CD1c-positive myeloid dendritic cell (primary cell): ENCODE measurements around the gene MADCAM1.
"Not testable (repeated sequence)": the region's sequence is repeated elsewhere in the genome, so short reads cannot be mapped to it uniquely, and the experiment has no call there.

Source experiments
- DNase-seq: peaks from one replicate; pipeline ENCODE4 v3.0.0-alpha.2; 2016; ENCODE audit errors: extremely low spot score

Gene MADCAM1

DNA sequence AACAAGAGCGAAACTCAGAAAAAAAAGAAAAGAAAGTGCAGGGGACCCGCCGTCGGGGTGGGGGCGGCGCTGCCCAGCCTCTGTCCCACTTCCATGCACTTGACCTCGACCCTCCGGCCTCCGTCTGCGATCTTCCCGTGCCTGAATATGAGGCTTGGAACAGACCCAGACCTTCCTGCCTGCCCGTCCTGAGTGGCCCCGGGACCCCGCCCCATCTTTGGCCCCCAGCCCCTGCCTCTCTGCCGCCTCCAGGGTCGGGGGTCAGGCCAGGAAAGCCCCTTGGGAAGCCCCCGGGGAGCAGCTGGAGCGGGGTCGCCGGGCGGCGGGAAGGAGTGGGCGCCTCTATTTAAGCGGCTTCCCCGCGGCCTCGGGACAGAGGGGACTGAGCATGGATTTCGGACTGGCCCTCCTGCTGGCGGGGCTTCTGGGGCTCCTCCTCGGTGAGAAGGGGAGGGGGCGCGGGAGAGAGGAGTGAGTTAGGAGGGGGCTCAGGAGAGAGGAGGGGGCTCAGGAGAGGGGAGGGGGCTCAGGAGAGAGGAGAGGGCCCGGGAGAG is at the start of gene MADCAM1:
Gene MADCAM1 (plus strand): TSS at position 375 of the 554 bp plus-strand sequence. CDS start 14 bp downstream, at position 389.
- no peak for DNase-seq

DNA sequence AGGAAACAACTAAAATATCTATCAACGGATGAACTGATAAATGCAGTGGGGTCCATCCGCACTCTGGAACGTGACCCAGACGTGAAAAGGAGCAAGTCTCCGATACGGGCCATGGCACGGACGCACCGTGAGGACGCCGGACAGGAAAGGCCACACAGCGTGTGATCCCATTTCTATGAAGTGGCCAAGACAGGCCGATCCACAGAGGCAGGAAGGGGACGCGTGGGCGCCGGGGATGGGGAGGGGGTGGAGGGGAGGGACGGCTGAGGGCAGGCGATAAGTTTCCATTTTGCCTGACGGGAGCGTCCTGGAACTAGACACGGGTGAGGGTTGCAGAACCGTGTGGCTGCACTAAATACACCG is 49.2 kb upstream of the MADCAM1 start:
- DNase-seq = no peak

DNA sequence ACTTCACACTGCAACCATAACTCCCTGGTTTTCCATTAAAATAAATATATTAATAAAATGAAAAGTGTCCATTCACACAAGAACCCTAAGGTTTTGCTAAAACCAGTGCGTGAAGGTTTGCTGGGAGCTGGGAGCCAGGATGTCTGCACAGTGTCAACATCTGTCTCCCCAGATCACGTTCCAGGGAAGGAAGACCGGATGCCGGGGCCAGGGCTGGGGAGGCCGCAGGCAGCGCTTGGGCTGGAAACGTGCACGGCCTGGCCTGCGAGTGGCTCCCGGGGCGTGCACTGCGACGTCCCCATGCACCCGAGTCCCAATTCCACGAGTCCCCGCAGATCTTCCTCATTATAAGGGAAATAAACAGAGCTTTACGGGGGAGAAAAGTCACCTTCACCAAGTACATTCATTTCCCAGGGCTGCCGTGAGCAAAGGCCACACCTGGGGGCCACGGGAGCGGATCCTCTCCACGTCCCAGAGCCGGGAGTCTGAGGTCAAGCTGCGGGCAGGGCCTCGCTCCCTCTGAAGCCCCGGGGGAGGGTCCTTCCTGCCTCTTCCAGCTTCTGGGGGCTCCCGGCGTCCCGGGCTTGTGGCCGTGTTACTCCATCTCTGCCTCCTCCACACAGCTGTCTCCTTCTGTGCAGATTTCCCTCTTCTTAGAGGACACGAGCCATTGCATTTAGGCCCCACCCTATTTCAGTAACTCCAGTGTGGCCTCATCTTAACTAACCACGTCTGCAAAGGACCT is 48.3 kb upstream of the MADCAM1 start:
- no peak for DNase-seq

DNA sequence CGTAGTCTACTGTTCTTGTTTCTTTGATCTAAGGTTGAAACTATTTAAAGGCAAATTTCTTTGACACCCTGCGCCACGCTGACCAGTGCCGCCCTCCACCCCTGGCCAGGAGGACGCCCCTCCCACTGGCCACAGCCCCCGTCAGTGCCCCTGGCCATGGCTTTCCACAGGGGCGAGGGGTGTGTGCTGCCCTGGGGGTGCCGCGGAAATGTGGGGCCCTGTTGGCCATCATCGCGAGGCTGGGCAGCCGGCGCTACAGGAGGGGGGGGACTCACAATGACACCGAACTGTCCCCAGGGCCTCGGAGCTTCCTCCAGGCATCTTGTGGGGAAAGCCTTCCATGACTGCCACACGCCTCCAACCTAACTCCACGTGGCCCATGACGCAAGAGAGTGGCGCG is 46.4 kb upstream of the MADCAM1 start:
- no peak for DNase-seq

DNA sequence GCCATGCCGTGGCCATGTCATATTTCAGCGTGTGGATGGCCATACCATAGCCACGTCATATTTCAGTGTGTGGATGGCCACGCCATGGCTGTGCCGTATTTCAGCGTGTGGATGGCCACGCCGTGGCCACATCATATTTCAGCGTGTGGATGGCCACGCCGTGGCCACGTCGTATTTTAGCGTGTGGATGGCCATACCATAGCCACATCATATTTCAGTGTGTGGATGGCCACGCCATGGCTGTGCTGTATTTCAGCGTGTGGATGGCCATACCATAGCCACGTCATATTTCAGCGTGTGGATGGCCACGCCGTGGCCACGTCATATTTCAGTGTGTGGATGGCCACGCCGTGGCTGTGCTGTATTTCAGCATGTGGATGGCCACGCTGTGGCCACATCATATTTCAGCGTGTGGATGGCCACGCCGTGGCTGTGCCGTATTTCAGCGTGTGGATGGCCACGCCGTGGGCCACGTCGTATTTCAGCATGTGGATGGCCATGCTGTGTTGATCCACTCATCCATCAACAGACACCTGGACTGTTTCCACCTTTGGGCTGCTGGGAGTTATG is 45.3 kb upstream of the MADCAM1 start:
- not testable (repeated sequence) for DNase-seq

DNA sequence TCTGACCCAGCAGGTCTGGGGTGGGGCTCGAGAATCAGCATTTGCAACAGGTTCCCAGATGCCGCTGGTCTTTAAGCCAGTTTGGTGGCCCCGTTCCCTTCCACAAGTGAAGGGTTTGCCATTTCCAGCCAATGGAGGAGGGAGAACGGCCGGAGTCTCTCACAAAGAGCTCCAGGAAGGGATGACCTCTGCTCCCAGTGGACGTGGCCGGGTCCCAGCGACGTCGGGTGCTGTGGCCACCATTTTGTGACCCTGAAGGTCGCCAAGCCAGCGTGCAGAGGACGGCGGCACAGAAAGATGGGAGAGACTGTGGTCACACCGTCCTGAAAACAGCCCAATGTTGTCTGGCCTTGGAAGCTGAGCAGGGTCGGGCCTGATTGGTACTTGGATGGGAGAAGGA is 43.5 kb upstream of the MADCAM1 start:
- DNase-seq = no peak

DNA sequence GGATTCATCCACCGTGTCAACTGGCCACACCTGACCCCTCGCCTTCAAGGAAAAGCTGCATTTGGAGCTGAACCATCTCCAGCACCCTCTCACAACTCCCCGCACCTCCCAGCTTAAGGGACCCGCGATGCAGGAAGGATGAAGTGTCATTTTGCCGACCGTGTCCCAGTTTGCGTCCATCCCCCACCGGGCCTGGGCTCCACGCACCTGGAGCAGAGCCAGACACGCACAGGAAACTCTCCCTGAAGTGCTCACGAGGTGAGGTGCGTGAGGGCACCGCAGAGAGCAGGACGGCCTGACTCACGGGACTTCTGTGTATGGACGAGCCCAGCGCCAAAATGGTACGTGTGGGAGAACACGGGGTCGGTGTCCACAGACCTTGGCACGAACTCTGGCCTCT is 42.7 kb upstream of the MADCAM1 start:
- no peak for DNase-seq

DNA sequence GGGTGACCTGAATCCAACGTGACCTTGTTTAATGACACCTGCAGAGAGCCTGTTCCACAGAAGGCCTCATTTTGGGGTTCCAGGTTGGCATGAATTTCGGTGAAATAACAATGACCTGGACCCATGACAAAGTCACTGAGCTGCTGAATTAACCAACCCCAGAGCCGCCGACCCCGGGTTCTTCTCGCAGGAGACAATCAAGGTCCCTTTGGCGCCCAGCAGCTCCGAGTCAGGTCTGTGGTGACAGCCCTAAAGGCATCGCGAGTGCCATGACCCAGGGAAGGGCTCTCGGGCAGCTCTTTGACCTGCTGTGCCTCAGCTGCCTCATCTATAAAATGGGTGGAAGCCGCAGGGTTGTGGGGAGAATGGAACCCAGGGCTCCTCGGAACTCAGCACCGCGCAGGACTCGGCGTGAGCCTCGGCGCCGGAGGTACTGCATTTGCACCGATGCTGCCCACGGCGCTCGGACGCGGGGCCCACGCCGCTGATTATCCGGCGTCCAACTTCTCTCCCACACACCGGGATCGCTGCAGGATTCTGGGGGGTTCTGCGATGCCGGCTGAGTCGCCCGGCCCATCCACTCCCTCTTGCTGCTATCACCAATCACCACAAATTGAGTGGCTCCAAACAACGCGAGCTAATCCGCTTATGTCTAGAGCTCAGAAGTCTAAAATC is 41.1 kb upstream of the MADCAM1 start:
- DNase-seq = no peak

DNA sequence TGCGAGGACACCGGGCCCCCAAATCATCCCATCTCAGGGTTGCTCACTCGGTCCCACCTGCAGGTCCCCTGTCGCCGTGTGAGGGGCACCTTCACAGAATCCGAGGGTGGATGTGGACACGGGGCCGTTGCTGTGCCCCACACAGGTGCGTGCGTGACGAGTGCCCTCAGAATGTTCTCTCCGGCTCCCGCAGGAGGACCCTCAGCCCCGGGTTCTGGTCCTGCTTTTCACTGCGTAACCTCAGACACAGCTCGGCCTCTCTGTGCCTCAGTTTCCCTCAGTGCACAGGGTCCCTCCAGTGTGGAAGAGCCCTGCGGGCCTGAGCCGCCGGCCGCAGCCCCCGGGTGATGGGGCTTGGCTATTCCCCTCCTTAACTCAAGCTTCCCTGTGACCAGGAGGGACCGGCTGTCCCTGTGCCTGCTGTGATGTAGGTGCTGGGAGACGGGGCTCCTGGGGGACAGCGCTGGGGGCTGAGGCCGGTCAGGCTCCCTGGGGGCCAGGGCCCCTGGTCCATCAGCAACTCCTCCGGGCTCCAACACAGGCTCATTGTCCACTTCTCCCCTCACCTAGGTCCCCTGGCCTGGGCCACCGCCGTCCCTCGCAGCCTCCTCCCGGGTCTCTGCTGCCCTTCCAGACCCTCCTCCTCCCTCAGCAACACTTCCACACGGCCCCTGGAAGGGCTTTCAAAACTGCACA is 40.3 kb upstream of the MADCAM1 start:
- no peak for DNase-seq

DNA sequence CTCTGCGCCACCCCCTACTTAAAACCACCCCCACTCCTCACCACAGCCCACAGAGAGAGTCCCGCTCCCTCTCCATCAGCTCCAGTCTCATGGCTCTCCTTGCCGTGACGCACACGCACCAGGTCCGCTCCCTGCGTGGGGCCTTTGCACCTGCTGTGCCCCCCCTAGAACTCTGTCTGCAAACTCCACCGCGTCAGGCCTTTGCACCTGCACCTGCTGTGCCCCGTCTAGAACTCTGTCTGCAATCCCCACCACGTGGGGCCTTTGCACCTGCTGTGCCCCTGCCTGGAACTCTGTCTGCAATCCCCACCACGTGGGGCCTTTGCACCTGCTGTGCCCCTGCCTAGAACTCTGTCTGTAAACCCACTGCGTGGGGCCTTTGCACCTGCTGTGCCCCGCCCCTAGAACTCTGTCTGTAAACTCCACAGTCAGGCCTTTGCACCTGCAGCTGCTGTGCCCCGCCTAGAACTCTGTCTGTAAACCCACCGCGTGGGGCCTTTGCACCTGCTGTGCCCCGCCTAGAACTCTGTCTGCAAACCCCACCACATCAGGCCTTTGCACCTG is 39.7 kb upstream of the MADCAM1 start:
- DNase-seq = no peak

DNA sequence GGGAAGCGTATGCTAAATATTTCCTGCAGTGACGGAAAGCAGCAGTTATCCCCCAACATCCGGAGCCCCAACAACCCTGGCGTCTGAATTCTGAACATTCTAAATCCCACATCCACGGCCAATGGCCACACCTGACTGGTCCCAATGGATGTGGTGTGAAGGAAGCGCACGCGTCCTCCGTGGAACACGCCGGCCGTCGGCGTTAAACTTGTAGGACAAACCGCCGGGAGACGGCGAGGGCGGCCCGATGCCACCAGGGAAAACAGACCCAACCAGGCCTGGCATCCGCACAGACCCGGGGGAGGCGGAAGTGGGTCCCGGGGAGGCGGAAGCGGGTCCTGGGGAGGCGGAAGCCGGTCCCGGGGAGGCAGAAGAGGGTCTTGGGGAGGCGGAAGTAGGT is 38.6 kb upstream of the MADCAM1 start:
- DNase-seq = no peak

DNA sequence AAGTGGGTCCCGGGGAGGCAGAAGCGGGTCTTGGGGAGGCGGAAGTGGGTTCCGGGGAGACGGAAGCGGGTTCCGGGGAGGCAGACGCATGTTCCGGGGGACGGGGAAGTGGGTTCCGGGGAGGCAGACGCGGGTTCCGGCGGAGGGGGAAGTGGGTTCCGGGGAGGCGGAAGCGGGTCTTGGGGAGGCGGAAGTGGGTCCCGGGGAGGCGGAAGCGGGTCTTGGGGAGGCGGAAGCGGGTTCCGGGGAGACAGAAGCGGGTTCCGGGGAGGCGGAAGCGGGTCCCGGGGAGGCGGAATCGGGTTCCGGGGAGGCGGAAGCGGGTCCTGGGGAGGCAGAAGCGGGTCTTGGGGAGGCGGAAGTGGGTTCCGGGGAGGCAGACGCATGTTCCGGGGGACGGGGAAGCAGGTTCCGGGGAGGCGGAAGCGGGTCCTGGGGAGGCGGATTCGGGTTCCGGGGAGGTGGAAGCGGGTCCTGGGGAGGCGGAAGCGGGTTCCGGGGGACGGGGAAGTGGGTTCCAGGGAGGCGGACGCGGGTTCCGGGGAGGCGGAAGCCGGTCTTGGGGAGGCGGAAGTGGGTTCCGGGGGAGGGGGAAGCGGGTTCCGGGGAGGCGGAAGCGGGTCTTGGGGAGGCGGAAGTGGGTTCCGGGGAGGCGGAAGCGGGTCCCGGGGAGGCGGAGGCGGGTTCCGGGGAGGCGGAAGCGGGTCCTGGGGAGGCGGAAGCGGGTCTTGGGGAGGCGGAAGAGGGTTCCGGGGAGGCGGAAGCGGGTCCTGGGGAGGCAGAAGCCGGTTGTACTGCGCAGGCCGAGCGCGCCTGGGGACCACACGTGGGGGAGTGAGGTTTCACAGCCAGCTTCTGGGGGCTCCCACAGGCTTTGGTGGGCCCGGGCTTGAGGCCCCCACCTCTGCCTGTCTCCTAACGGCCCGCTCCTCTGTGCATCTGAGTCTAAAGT is 37.9 kb upstream of the MADCAM1 start:
- no peak for DNase-seq

DNA sequence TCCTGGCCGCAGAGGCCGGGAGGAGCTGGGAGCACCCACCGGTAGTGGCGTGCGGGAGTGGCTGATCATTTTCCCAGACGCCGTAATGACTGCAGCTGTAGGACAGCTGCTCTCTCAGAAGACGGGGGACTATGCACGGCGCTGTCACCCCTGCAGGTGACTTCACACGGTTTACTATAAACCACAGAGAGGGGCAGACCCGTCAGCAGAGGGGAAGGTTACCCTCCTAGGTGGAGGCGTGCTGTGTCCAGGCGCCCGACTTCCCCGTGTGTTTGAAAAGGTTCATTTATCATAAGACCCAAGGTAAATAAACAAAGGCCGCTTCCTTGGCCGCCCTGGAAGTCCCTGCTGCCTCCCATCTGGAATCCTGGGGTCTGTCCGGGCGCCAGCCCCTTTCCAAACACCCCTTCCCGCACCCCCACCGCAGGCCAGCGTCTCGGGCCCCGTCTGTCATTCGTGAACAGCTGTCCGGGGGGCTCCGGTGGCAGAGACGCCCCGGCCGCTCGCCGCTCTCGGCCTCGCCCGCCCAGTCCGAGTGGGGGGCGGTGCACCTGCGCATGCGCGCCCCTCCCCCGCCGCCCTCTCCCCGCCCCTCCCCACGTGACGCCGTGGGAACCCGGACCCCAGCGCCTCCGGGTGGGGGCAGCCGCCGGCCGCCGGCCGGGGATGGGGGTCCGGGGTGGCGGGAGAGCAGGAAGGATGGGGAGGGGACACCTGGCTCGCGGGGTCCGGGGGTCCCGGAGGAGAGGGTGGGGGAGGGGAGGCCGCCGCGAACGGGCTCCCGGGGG is 36.4 kb upstream of the MADCAM1 start:
- no peak for DNase-seq

DNA sequence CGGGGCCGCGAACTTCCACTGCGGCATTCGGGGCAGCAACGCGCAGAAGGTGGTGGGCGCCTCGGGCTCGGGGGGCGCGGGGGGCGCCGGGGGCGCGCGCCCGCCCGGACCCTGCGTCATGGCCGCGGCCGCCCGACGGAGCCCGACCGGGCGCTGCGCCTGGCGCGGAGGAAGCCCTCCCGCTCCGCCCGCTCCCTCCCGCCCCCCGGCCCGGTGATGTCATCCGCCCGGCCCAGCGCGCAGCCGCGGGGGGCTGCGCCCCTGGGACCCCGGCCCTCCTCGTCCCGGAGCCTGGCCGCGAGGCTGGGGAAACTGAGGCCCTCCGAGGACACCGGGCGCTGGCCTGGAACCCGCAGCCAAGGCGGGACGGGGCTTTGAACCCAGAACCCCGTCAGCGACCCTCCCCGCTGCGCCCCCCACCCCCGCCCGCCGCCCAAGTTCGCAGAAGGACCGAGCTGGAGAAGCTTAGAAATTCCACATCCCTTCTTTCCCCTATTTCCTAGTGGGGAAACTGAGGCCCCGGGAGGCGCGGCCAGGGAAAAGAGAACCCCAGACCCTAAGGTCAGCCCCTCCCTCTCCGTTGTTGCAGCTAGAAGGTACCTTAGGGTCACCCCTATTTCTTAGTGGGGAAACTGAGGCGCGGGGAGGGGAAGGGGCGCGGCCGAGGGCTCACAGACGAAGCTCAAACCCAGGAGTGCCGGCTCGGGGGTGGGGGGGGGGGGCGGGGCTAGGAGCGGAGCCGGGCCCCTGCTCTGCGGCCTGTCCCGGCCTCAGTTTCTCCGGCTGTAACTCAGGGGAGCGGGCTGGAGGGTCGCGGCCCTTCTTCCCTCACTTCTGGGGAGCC is 35.2 kb upstream of the MADCAM1 start, which contains the start of gene SHC2:
Gene SHC2 (minus strand): TSS at position 157 of the 844 bp plus-strand sequence. CDS start 37 bp downstream, at position 120.
- DNase-seq = no peak

DNA sequence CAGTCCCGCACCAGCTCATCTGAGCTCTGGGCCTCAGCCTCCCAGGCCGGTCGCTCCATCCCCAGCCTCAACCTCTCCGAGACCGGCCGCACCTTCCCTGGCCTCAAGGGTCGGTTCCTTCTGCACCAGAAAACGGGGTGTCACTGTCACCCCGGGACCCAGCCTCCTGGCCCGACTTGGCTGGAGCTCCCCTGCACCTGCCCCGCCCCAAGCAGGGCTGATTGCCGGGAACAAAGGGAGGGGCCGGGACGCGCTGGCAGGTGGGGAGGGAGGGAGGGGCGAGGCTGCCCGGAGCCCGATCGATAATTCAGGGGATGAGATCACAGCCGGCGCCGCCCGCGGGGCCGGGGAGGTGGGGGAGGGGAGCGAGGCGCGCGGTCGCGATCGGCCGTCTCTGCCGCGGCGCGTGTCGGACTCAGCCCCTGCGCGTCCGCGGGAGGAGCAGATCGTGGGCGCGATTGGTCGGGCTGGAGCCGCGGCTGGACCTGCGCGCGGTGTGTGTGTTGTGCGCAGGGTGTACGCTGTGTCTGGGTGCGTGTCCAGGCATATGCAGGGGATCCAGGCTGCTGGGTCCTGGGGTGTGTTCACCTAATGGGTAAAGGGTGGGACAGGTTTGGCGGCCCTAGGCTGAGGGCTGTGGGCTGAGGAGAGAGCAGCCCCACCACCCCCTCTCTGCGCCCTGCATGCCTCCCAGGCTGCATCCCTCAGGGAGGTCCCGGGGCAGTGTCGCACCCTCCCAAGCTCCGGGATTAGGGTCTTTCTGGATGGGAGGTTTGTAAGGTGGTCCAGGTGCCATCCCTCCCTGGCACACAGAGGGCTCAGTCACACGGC is 34.4 kb upstream of the MADCAM1 start:
- DNase-seq = no peak

DNA sequence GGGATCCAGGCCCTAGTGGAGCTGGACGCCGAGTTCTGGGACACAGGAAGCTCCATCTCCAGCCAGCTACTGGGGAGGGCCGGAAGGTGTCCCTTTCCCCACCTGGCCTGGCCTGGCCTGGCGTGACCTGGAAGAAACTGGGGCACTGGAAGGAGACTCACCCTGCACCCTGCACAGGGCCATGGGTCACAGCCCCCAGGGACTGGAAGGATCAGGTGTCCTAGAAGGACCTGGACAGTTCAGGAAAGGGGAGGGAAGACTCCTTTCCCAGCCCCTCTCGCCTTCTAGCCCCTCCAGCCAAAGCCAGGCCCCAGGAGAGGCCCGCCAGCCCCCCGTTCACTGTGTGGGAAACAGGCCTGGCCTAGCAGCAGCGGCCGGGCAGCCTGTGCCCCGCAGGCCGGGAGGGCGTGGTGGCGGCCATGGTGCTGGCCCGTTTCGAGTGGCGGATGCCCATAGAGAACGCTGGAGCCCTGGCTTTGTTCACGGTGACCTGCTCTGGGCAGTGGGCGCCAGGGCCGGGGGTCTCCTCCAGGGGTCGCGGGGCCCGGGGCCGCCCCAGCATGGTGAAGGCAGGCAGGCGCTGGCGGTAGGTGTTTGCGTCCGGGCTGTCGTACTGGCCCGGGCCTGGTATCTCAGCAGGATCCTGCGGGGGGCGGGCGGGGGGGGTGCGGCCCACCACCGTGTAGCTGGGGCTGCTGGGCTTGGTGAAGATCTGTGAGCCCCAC is 32.6 kb upstream of the MADCAM1 start:
- no peak for DNase-seq

DNA sequence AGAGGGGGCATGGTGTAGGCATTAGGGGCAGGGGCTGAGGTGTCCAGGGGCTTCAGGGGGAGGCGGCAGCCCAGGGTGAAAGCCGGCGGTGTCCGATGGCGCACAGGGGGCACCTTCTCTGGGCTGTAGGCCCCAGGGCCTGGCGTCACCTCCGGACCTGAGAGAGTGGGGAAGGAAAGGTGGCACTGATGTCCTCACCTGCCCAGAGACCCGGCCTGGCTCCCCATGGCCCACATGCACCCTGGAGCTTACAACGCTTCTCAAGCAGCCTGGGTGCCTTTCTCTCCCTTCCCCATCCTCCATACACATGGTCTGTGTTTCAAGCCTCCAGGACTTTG is 32.1 kb upstream of the MADCAM1 start:
- DNase-seq = no peak
